ENCODE data around the gene ADAMTSL5.

- TF ChIP-seq, protein P1, sequence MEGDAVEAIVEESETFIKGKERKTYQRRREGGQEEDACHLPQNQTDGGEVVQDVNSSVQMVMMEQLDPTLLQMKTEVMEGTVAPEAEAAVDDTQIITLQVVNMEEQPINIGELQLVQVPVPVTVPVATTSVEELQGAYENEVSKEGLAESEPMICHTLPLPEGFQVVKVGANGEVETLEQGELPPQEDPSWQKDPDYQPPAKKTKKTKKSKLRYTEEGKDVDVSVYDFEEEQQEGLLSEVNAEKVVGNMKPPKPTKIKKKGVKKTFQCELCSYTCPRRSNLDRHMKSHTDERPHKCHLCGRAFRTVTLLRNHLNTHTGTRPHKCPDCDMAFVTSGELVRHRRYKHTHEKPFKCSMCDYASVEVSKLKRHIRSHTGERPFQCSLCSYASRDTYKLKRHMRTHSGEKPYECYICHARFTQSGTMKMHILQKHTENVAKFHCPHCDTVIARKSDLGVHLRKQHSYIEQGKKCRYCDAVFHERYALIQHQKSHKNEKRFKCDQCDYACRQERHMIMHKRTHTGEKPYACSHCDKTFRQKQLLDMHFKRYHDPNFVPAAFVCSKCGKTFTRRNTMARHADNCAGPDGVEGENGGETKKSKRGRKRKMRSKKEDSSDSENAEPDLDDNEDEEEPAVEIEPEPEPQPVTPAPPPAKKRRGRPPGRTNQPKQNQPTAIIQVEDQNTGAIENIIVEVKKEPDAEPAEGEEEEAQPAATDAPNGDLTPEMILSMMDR (IDR thresholded peaks at IDR 0.05), result no peak
- no peak for TF ChIP-seq POLR2AphosphoS5 (IDR thresholded peaks at IDR 0.05)
These were observed 16.6 kb upstream of the ADAMTSL5 start for GRCh38 chr19:1529430-1529816.

Data from gastroesophageal sphincter (tissue), 3 donors.